ENCODE measurements around the gene LUC7L3.

The LUC7L3 gene

DNA sequence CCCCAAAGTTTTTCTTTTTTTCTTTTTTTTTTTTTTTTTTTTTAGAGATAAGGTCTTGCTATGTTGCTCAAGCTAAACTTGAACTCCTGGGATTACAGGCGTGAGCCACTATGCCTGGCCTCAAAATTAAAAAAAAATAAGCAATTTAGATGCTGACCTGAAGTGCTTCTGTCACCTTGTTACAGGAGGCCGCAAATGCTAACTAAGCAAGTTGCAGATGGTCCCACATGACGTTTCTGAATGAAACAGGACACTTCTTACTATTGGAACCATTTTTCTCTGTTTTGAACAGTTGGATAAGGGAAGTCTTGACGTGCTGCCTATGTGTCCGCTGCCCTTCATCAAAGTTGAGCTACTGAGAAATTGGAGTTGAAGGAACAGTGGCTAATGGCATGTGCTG is 39.1 kb downstream of the LUC7L3 start:
- no peak overlapping the region for H3K27ac ChIP-seq
- TF ChIP-seq, protein P1, sequence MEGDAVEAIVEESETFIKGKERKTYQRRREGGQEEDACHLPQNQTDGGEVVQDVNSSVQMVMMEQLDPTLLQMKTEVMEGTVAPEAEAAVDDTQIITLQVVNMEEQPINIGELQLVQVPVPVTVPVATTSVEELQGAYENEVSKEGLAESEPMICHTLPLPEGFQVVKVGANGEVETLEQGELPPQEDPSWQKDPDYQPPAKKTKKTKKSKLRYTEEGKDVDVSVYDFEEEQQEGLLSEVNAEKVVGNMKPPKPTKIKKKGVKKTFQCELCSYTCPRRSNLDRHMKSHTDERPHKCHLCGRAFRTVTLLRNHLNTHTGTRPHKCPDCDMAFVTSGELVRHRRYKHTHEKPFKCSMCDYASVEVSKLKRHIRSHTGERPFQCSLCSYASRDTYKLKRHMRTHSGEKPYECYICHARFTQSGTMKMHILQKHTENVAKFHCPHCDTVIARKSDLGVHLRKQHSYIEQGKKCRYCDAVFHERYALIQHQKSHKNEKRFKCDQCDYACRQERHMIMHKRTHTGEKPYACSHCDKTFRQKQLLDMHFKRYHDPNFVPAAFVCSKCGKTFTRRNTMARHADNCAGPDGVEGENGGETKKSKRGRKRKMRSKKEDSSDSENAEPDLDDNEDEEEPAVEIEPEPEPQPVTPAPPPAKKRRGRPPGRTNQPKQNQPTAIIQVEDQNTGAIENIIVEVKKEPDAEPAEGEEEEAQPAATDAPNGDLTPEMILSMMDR (conservative IDR thresholded peaks at IDR 0.05), result no peak

DNA sequence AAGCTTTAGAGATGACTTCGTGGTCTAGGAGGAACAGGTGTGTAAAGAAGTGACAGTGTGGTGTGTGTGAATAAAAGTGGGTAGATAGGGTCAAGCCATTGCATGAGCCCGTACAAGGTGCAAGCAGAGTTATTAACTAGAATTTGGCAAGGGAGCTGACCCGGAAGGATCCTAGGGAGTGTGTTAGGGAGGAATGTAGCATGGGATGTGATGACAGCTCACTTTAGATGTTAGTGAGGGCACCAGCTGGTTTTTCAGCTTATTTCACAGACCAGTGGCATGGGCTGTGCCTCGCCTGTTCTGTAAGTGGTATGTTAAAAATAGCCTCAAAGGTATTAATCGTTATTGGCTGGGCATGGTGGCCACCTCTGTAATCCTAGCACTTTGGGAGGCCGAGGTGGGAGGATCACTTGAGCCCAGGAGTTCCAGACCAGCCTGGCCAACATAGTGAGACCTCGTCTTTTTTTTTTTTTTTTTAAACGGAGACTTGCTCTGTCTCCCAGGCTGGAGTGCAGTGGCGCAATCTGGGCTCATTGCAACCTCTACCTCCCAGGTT is 39.7 kb downstream of the LUC7L3 start:
- TF ChIP-seq, protein P1 (conservative IDR thresholded peaks at IDR 0.05), result no peak

DNA sequence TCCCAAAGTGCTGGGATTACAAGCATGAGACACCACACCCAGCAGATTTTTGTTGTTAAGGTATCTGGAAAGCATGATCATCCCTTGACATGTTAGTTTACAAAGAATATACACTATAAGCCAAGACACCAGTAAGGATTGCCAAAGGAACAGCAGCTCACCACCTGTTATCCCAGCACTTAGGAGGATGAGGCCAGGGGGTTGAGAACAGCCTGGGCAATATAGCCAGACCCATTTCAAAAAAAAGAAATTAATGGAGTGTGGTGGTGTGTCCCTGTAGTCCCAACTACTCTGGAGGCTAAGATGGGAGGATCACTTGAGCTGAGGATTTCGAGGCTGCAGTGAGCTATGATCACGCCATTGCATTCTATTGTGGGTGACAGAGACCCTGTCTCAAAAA is 42.8 kb downstream of the LUC7L3 start:
- peak overlapping the region; percentile 80; the same call in 1 of the 2 replicates for H3K27ac ChIP-seq
- TF ChIP-seq, protein P1 (conservative IDR thresholded peaks at IDR 0.05), result no peak

More for the DNA sequence above, 39.7 kb downstream of the LUC7L3 start:
- no peak overlapping the region for H3K27ac ChIP-seq

DNA sequence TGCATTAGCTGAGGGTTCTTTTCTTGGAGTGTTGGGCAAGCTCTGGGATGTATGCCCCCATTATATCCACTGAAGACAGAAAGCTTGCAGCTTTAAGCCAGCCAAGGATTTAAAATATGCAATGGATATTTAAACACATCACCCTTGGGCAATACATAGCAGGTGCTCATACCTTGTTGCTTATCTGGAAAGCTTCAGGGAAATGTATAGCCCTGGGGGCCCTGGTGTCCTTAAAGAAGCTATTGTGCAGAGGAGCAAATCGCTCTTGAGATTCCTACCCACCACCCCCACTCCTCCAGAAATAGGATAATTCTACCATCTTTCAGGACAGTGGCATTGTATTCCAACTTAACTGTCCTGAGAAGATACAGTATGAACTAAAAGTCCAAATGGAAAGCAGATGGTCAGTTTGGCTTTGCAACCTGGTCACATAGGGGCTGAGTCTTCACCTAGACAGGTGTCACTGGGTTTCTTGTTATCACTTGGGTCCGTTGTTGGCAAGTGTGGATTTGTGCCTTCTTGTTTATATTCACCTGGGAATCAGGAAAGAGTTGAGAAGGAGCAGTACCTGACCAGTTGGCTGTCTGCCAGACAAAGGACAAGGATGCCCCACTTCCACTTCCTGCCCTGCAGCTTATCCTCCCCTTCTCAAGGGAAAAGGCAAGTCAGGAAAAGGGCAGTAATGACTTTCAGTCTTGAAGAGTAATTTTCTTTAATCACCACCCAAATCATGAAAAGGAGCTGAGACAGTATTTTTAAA is 44.5 kb downstream of the LUC7L3 start:
- peak overlapping the region; percentile 80 for H3K27ac ChIP-seq
- TF ChIP-seq, protein P1 (conservative IDR thresholded peaks at IDR 0.05), result no peak

DNA sequence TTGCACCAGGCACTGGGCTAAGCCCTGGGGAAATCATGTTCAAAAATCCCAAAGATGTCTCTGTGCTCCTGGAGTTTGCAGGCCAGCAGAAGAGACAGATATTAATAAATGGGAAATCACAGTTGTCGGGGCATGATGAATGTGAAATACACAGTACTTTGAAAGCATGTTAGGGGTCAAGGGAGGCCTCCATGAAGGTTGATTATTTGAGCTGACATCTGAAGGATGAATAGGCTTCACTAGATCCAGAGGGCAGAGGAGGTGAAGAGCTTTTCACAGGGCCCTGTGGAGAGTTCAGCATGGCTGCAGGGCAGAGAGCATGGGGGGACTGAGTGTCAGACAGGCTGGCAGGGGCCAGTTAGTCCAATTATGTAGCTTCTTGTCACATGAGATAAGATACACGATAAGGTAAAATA is 45.3 kb downstream of the LUC7L3 start:
- peak overlapping the region; percentile 80 for H3K27ac ChIP-seq
- TF ChIP-seq, protein P1 (conservative IDR thresholded peaks at IDR 0.05), result no peak

DNA sequence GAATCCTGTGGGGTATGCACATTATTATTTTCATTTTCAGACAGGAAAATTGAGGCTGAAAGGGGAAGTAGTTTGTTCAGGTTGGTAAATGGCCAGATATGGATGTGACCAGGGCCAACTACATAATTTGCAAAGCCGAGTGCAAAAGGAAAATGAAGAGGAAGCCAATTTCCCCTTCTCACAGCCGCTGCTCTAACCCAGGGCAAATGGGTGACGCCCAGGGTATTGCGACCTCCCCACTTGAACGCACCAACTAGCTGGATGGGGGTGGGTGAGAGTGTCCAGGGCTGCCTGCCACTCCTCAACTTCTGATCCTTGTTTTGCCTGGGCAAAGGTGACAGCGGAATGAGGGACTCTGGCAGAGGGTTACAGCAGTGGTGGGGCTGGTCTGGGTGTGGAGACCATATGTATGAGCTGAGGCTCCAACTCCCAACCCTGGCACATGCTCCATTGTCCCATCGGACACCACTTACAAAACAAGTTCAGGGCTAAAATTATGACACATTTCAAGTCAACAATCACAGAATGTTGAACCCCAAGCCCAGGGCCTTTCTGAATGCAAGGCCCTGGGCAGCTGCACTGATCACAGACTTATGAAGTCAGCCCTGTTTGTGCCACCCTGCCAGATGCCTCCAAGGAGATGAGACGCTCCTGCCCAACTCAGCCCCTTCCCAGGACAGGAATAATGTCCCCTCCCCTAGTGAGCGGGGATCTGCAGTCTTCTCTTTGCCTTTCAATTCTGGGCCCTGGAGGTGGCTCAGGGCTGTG is 46.2 kb downstream of the LUC7L3 start:
- TF ChIP-seq, protein P1 (conservative IDR thresholded peaks at IDR 0.05), result no peak
- H3K27ac ChIP-seq, result peak overlapping the region; percentile 80
